ENCODE results near the gene WWC1.
A peak's percentile ranks its signal among the peaks of the same experiment; 100 is the strongest.

WWC1 gene

GRCh38 chr5:168327451-168327850 is 36.0 kb downstream of the WWC1 start:
- TF ChIP-seq, protein P1, sequence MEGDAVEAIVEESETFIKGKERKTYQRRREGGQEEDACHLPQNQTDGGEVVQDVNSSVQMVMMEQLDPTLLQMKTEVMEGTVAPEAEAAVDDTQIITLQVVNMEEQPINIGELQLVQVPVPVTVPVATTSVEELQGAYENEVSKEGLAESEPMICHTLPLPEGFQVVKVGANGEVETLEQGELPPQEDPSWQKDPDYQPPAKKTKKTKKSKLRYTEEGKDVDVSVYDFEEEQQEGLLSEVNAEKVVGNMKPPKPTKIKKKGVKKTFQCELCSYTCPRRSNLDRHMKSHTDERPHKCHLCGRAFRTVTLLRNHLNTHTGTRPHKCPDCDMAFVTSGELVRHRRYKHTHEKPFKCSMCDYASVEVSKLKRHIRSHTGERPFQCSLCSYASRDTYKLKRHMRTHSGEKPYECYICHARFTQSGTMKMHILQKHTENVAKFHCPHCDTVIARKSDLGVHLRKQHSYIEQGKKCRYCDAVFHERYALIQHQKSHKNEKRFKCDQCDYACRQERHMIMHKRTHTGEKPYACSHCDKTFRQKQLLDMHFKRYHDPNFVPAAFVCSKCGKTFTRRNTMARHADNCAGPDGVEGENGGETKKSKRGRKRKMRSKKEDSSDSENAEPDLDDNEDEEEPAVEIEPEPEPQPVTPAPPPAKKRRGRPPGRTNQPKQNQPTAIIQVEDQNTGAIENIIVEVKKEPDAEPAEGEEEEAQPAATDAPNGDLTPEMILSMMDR (IDR thresholded peaks at IDR 0.05; ENCODE audit: low read depth, low read length), result no peak
- no peak for DNase-seq (ENCODE audit: extremely low read depth, low read depth)

GRCh38 chr5:168327994-168328393 is 36.5 kb downstream of the WWC1 start:
- no peak for DNase-seq (ENCODE audit: extremely low read depth, low read depth)
- TF ChIP-seq, protein P1 (IDR thresholded peaks at IDR 0.05; ENCODE audit: low read depth, low read length), result no peak

GRCh38 chr5:168328814-168329213 is 37.4 kb downstream of the WWC1 start:
- TF ChIP-seq, protein P1 (IDR thresholded peaks at IDR 0.05; ENCODE audit: low read depth, low read length), result no peak
- DNase-seq (ENCODE audit: extremely low read depth, low read depth), result no peak

DNA sequence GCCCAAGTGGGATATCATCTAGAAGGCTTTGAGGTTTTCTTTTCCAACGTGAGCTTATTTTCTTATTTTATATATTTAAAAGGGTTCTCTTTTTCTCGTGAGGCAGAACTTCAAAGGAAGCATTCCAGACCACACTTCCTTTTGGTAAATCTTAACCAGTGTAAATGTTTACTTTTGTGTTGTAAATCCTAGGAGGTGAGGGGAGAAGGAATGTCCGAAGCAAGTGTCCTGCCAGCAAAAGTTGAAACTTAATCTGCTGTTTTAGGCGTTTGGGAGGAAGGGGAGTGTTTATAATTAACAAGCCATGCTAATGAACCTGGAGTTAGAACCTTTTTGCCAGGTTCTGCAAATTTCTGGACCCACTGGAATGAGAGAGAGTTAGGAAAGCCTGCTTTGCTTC is 37.9 kb downstream of the WWC1 start:
- DNase-seq (ENCODE audit: extremely low read depth, low read depth), result no peak
- TF ChIP-seq, protein P1 (IDR thresholded peaks at IDR 0.05; ENCODE audit: low read depth, low read length), result no peak

GRCh38 chr5:168332042-168332441 is 40.6 kb downstream of the WWC1 start:
- TF ChIP-seq, protein P1 (IDR thresholded peaks at IDR 0.05; ENCODE audit: low read depth, low read length), result no peak
- no peak for DNase-seq (ENCODE audit: extremely low read depth, low read depth)

DNA sequence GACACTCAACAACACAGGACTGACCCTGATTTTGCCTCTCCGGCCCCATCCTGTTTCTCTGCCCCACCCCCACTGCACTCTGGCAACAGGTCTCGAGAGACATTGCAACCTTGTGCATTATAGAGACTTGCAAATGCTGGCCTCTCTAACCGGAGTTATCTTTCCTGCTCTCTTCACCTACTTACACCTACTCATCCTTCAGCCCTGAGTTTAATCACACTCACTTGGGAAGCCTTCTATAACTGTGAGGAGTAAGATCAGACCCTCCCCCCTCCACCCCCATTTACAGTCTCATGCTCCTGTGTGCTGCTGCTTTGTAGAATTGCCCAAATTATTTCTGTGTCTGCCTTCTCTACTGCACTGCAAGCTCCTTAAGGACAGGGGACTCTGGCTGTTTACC is 42.8 kb downstream of the WWC1 start:
- TF ChIP-seq, protein P1 (IDR thresholded peaks at IDR 0.05; ENCODE audit: low read depth, low read length), result no peak
- DNase-seq (ENCODE audit: extremely low read depth, low read depth), result no peak

DNA sequence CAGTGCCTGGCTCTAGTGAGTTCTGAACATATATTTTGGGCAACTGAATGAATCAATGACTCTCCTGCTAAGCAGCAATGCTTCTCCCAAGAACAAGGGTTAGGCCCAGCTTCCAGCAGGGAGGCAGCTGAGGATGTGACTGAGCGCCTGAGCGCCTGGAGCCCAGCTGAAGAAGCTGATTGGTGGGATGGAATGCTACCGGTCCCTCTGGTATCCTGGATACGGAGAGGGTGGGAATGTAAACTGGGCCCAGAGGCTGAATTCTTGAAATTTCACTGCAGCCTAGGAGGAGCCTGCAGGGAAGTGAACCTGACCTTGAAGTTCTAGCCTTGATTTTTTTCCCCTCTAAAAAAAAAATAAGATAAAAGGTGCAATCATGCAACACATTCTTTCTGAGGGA is 43.2 kb downstream of the WWC1 start:
- DNase-seq (ENCODE audit: extremely low read depth, low read depth), result peak; percentile 36
- TF ChIP-seq, protein P1 (IDR thresholded peaks at IDR 0.05; ENCODE audit: low read depth, low read length), result no peak

Data from AG09319 (cell line).